Measurements from ENCODE around the gene INHBE.
A peak's percentile ranks its signal among the peaks of the same experiment; 100 is the strongest.
"Not testable (repeated sequence)": the region's sequence is repeated elsewhere in the genome, so short reads cannot be mapped to it uniquely, and the experiment has no call there.

Gene INHBE

DNA sequence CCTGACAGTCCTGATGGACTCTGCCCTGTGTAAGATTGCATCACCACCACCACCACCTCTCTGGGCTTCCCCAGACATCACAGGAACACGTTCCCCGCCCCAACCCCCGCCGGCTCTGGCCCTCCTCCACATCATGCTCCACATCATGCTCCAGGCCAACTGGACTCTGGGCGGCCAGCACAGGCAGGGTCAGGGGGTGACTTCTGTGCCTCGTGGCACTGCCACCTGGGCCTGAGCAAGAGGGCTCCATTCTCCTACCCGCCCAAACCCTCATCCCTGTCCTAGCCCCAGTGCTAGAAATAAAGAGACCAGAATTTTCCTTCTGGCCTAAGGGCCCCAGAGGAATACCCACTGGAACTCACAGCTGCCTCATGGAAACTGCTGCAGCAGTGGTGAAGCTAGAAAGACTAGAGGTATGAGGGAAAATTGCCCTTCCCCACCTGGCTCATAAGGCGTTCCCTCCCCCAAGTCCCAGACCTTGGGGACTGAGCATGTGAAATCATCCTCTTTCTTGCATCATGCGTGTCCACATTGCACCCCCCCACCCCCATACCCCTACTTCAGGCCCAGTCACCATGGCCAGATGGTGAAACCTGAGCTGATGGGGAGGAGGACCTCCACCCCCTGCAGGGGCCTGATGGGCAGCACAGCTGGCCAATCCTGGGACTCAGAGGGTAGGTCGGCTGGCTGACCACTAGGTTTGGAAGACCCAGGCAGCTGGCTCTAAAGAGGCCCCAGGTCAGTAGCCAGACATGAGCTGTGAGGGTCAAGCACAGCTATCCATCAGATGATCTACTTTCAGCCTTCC is at the start of gene INHBE:
Gene INHBE (plus strand): TSS at position 742 of the 808 bp plus-strand sequence. CDS start 230 bp downstream, outside the sequence.
- no peak for DNase-seq (ENCODE audit: low read depth in 2 of 2)

GRCh38 chr12:57410534-57410933 is 44.6 kb upstream of the INHBE start:
- no peak for DNase-seq (ENCODE audit: low read depth in 2 of 2)

DNA sequence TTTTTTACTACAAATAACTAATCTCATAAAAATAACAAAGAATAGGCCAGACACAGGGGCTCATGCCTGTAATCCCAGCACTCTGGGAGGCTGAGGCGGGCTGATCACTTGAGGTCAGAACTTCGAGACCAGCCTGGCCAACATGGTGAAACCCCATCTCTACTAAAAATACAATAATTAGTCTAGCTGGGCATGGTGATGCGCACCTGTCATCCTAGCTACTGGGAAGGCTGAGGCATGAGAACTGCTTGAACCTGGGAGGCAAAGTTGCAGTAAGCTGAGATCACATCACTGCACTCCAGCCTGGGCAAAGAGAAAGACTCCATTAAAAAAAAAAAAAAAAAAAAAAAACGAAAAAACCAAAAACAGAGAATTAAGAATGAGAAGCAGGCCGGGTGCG is 40.9 kb upstream of the INHBE start:
- DNase-seq (ENCODE audit: low read depth in 2 of 2), result not testable (repeated sequence)

GRCh38 chr12:57415088-57415487 is 40.0 kb upstream of the INHBE start:
- DNase-seq (ENCODE audit: low read depth in 2 of 2), result no peak

- DNase-seq (ENCODE audit: low read depth in 2 of 2), result no peak
Observed at GRCh38 chr12:57416039-57416996, 38.8 kb upstream of the INHBE start.

GRCh38 chr12:57418255-57418654 is 36.9 kb upstream of the INHBE start:
- no peak for DNase-seq (ENCODE audit: low read depth in 2 of 2)

- no peak for DNase-seq (ENCODE audit: low read depth in 2 of 2)
Observed at GRCh38 chr12:57419495-57419894, 35.6 kb upstream of the INHBE start.

DNA sequence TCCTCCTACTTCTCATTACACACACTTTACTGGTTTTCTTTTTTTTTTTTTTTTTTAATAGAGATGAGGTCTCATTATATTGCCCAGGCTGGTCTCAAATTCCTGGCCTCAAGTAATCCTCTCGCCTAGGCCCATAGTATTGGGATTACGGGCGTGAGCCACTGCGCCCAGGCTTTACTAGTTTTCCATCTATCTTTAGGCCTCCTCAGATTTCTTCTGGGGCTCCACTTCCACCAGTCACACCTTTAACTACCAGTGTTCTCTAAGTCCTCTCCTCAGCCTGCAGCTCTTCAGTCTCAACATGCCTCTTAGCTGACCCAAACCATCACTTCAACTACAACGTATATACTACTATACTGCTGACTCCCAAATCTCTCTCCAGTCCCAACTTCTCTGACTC is 34.6 kb upstream of the INHBE start:
- DNase-seq (ENCODE audit: low read depth in 2 of 2), result no peak

- DNase-seq (ENCODE audit: low read depth in 2 of 2), result not testable (repeated sequence)
Observed at GRCh38 chr12:57426948-57427347, 28.2 kb upstream of the INHBE start.

DNA sequence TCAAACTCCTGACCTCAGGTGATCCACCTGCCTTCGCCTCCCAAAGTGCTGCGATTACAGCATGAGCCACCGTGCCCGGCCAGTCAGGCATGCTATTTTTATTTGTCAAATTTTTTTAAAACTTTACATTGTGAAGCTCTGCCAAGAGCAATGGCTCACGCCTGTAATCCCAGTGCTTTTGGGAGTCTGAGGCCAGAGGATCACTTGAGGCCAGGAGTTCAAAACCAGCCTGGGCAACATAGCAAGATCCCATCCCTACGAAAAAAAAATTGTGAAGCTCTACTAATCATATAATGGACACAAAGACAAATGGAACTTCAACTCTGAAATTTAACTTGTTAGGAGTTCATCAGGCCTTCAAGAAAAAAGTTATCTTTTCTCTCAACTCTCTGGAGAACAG is 26.1 kb upstream of the INHBE start:
- DNase-seq (ENCODE audit: low read depth in 2 of 2), result no peak

DNA sequence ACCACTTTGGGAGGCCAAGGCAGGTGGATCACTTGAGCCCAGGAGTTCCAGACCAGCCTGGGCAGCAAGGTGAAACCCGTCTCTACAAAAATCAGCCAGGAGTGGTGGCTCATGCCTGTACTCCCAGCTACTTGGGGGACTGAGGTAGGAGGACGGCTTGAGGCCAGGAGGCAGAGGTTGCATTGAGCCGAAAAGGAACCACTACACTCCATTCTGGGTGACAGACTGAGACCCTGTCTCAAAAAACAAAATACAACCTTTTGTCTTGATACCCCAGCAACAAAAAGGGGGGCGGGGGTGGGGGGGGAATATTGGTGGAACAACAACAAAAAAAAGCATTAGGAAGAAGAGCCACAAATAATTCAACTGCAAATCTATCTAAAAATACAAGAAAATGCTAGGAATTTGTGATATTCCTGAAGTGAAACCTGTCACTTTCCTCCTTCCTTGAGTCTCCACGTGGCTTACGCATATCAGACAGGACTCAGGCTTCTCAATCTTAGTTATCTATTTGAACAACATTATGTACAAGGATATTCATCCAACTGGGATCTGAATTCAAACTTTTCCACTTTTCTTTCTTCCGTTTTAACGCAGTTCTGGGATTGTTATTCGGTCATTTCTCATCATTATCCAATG is 25.5 kb upstream of the INHBE start:
- no peak for DNase-seq (ENCODE audit: low read depth in 2 of 2)

- DNase-seq (ENCODE audit: low read depth in 2 of 2), result peak in 1 of 2 donors; percentile 61
Observed at GRCh38 chr12:57430112-57430930, 24.8 kb upstream of the INHBE start.

GRCh38 chr12:57430931-57431566 is 24.1 kb upstream of the INHBE start, which contains the start of gene R3HDM2:
TSS of gene R3HDM2 (minus strand) at chr12:57431043. CDS start at chr12:57310428, 120,615 bp downstream.
- DNase-seq (ENCODE audit: low read depth in 2 of 2), result peak; percentile 93

GRCh38 chr12:57431654-57432188 is 23.4 kb upstream of the INHBE start:
- DNase-seq (ENCODE audit: low read depth in 2 of 2), result no peak

- DNase-seq (ENCODE audit: low read depth in 2 of 2), result no peak
Observed at GRCh38 chr12:57433370-57433769, 21.7 kb upstream of the INHBE start.

GRCh38 chr12:57434517-57435223 is 20.4 kb upstream of the INHBE start, which contains the start of gene INHBC:
TSS of gene INHBC (plus strand) at chr12:57434784. CDS start at chr12:57434887, 103 bp downstream.
- DNase-seq (ENCODE audit: low read depth in 2 of 2), result no peak

DNA sequence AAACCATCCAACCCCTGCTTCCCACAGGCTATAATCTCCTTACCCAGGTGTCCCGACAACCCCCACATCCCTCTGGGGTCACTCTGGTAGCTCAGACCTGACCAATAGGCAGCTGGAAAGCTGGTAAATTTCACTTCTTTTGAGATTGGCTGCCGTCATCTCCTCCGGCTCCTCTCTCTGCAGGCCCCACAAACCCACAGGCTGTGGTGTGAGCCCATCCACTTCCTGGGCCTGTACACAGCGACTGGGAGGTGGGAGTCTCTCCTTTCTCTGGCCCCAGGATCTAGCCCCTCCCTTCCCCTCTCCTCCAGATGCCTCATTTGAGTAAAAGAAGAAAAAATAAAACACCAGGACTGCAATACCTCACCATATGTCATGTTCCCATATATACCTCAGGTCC is 19.8 kb upstream of the INHBE start:
- DNase-seq (ENCODE audit: low read depth in 2 of 2), result no peak

GRCh38 chr12:57438400-57438799 is 16.7 kb upstream of the INHBE start:
- no peak for DNase-seq (ENCODE audit: low read depth in 2 of 2)

DNA sequence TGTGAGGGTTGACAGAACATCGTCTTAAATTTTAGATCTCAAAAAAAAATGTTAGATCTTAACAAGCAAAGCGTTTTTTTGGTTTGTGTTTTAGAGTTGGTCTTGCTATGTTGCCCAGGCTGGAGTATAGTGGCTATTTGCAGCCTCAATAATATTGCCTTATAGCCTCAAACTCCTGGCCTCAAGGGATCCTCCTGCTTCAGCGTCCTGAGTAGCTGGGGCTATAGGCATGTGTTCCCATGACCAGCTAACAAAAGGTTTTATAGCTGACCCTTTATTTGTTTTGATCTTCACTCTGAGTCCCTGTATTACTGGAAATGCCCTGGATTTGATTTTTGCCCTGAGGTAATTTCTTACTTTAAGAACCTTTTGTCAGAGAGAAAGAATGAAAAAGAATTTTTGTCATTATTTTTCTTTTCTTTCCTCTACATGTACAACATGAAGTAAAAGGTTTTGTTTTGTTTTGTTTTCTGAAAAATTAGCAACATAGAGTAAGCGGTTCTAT is 15.3 kb upstream of the INHBE start:
- no peak for DNase-seq (ENCODE audit: low read depth in 2 of 2)

Data from stimulated activated CD8-positive, alpha-beta memory T cell treated with anti-CD3 and anti-CD28 coated beads, Interleukin-15, amount 100 ng/mL, for 48 hours (primary cell).